CD4-positive, alpha-beta T cell (primary cell): Measurements from ENCODE around the gene DECR2. TPM values are rescaled to one million over a fixed set of nuclear protein-coding genes. Genes with fewer than 3 reads are reported as not detected.

ENCODE experiments used
- ATAC-seq: fragments of 200-7000 bp; cut with Tn5 transposase; one replicate; pipeline ENCODE4 v1.10.0; 2022; ENCODE audit warnings: mild to moderate bottlenecking; ENCODE audit not compliant: poor library complexity
- CTCF ChIA-PET: fragments of 350-600 bp; sonication (Branson Sonifier 250); formaldehyde crosslinking; loops from one replicate; lab custom pipeline; 2021; ENCODE audit warnings: antibody characterized with exemption, inconsistent platforms; lab: Charles Lee
- POLR2A ChIA-PET: fragments of 350-600 bp; sonication (Branson Sonifier 250); formaldehyde crosslinking; loops from one replicate; lab custom pipeline; 2021; ENCODE audit warnings: antibody characterized with exemption, inconsistent platforms; lab: Charles Lee
- DNase-seq, 14 experiments: peaks; one replicate each; pipeline ENCODE4 v3.0.0-alpha.2; 2013 to 2020; ENCODE audit warnings: mixed read lengths in 2 of 14
- H3K27ac ChIP-seq, 2 donors: one replicate each; pipeline versions ENCODE4 v1.5.1 to v1.7.0; 2013; ENCODE audit warnings: low read length in 2 of 2, low read depth in 1 of 2, mild to moderate bottlenecking in 1 of 2
- H3K27me3 ChIP-seq, 2 experiments: 1 replicate in 1 of 2; 2 replicates in 1 of 2; pipeline versions ENCODE4 v1.6.1 to v1.7.0; 2013; ENCODE audit warnings: low read length in 2 of 2, control low read depth in 1 of 2, mild to moderate bottlenecking in 1 of 2, moderate library complexity in 1 of 2; ENCODE audit not compliant: insufficient read depth in 2 of 2, control insufficient read depth in 1 of 2
- H3K36me3 ChIP-seq: one replicate; pipeline ENCODE4 v1.6.1; 2013; ENCODE audit warnings: low read length, control low read depth; ENCODE audit not compliant: insufficient read depth
- H3K4me1 ChIP-seq: one replicate; pipeline ENCODE4 v1.6.1; 2013; ENCODE audit warnings: low read length, control low read depth; ENCODE audit not compliant: insufficient read depth
- H3K4me3 ChIP-seq: one replicate; pipeline ENCODE4 v1.5.1; 2013; ENCODE audit warnings: mild to moderate bottlenecking, low read length, moderate library complexity
- H3K9me3 ChIP-seq, 2 experiments: 1 replicate in 1 of 2; 2 replicates in 1 of 2; pipeline versions ENCODE4 v1.6.1 to v1.7.0; 2013; ENCODE audit warnings: low read length in 2 of 2, mild to moderate bottlenecking in 2 of 2, control low read depth in 1 of 2, moderate library complexity in 1 of 2; ENCODE audit not compliant: control insufficient read depth in 1 of 2, insufficient read depth in 1 of 2
- H3K27ac Mint-ChIP-seq: one replicate; pipeline ENCODE4 v1.8.0; 2020; ENCODE audit warnings: mixed read lengths
- H3K27me3 Mint-ChIP-seq: one replicate; pipeline ENCODE4 v1.8.0; 2021; ENCODE audit warnings: mixed read lengths
- H3K36me3 Mint-ChIP-seq: one replicate; pipeline ENCODE4 v1.8.0; 2021; ENCODE audit warnings: low read depth, mixed read lengths
- H3K4me1 Mint-ChIP-seq: one replicate; pipeline ENCODE4 v1.8.0; 2021; ENCODE audit warnings: low read depth, mixed read lengths
- H3K4me3 Mint-ChIP-seq: one replicate; pipeline ENCODE4 v1.8.0; 2020; ENCODE audit warnings: mild to moderate bottlenecking, mixed read lengths
- H3K9me3 Mint-ChIP-seq: one replicate; pipeline ENCODE4 v1.8.0; 2020; ENCODE audit warnings: mixed read lengths
- CTCF ChIP-seq: fragments of 200-600 bp; IDR thresholded peaks from one replicate; pipeline ENCODE4 v1.8.0; 2022; ENCODE audit warnings: antibody characterized with exemption, mild to moderate bottlenecking
- intact Hi-C, 2 experiments: fragments of 100-400 bp; cut with DNase I in 1 of 2; cut with micrococcal nuclease in 1 of 2; formaldehyde crosslinking; loops; one replicate each; pipeline versions ENCODE4 v1.15.1 to v1.9.0; 2023 to 2025; cut with DNase I, micrococcal nuclease
- total RNA-seq, 174 experiments: library from RNA in 2 of 174; stranded (reverse) in 2 of 174; gene quantifications; one replicate each; pipeline ENCODE4 v1.2.3 and lab custom pipeline; 2021 to 2026

The DECR2 gene
- total RNA-seq, 2 experiments from 2014 or later = 5.7 to 7.0 TPM

- peaks cover 26% of the 10 kb centered on the region for H3K4me1 Mint-ChIP-seq
- Histone ChIP-seq H3K4me3 (no peak overlapping the region), H3K27ac (no peak overlapping the region), H3K36me3 (no peaks in the 10 kb centered on the region), H3K9me3 (no peaks in the 10 kb centered on the region), H3K27me3 (no peaks in the 10 kb centered on the region), H3K4me1 (peaks cover 25% of the 10 kb centered on the region)
- TF ChIP-seq CTCF = no peak
- ChIA-PET POLR2A (interaction anchor here (0.9 kb wide), 1 partner anchor 15 kb away, joined by 3 read pairs; no protein-coding TSS in a partner anchor), CTCF (no interaction called here)
- H3K27me3 Mint-ChIP-seq = no peaks in the 10 kb centered on the region
- peak overlapping the region; percentile 98 for H3K4me3 Mint-ChIP-seq
- no peaks in the 10 kb centered on the region for H3K9me3 Mint-ChIP-seq
- peak in 6 of 14 experiments; percentile 20 to 67 (median 30) for DNase-seq
- intact Hi-C loops = loop anchor here (1.0 to 2.0 kb wide), 2 partner anchors 15 to 16 kb away; no protein-coding TSS in a partner anchor
- peaks cover 5% of the 10 kb centered on the region for H3K36me3 Mint-ChIP-seq
- no peak for ATAC-seq
- H3K27ac Mint-ChIP-seq = peak overlapping the region; percentile 44
These were observed 3.9 kb upstream of the DECR2 start for GRCh38 chr16:397736-398332.

GRCh38 chr16:398561-399339, 2.9 kb upstream of the DECR2 start:
- H3K9me3 Mint-ChIP-seq = no peaks in the 10 kb centered on the region
- Histone ChIP-seq H3K27me3 (no peaks in the 10 kb centered on the region), H3K9me3 (no peaks in the 10 kb centered on the region), H3K4me3 (no peak overlapping the region), H3K36me3 (no peaks in the 10 kb centered on the region), H3K4me1 (peaks cover 25% of the 10 kb centered on the region), H3K27ac (no peak overlapping the region)
- no peak for TF ChIP-seq CTCF
- H3K27me3 Mint-ChIP-seq = no peaks in the 10 kb centered on the region
- intact Hi-C loops = no loop called here
- ChIA-PET CTCF (no interaction called here), POLR2A (interaction anchor here (0.9 to 3.3 kb wide), 2 partner anchors 16 kb away, joined by 3 to 35 read pairs; partner anchors contain the start of gene PGAP6)
- H3K4me1 Mint-ChIP-seq = peaks cover 26% of the 10 kb centered on the region
- peak overlapping the region; percentile 98 for H3K4me3 Mint-ChIP-seq
- peak overlapping the region; percentile 44 for H3K27ac Mint-ChIP-seq
- peak in 2 of 14 experiments; percentile 30 to 53 for DNase-seq
- ATAC-seq = no peak
- peaks cover 5% of the 10 kb centered on the region for H3K36me3 Mint-ChIP-seq

GRCh38 chr16:399340-400019, 2.2 kb upstream of the DECR2 start:
- Mint-ChIP-seq H3K9me3 (no peaks in the 10 kb centered on the region), H3K27ac (peak overlapping the region; percentile 36), H3K27me3 (no peaks in the 10 kb centered on the region), H3K4me1 (peaks cover 26% of the 10 kb centered on the region), H3K36me3 (peaks cover 5% of the 10 kb centered on the region), H3K4me3 (peak overlapping the region; percentile 98)
- CTCF ChIA-PET = no interaction called here
- Histone ChIP-seq H3K4me3 (no peak overlapping the region), H3K27ac (no peak overlapping the region), H3K27me3 (no peaks in the 10 kb centered on the region), H3K4me1 (peaks cover 25% of the 10 kb centered on the region), H3K36me3 (no peaks in the 10 kb centered on the region), H3K9me3 (no peaks in the 10 kb centered on the region)
- peak in 1 of 14 experiments; percentile 38 for DNase-seq
- POLR2A ChIA-PET = interaction anchor here (3.3 kb wide), 1 partner anchor 17 kb away, joined by 35 read pairs; the partner anchor contains the start of gene PGAP6
- no peak for ATAC-seq
- intact Hi-C loops = loop anchor here (2.0 to 10.0 kb wide), 4 partner anchors 25 to 1385 kb away; partner anchors contain the start of genes AXIN1 (in 2 of the 2), NUBP2 (in 1 of the 2), RAB11FIP3 (in 1 of the 2) and SPSB3 (in 1 of the 2)
- TF ChIP-seq CTCF = no peak
